K562 (cell line): Measurements from ENCODE around the gene NRXN2. TPM values are rescaled to one million over a fixed set of nuclear protein-coding genes. Genes with fewer than 3 reads are reported as not detected.

ENCODE experiments used
- ATAC-seq: fragments of 200-7000 bp; cut with Tn5 transposase; 3 replicates; pipeline ENCODE4 v1.9.1; 2020; ENCODE audit warnings: moderate library complexity
- BruUV-seq: library from RNA; stranded (reverse); fragments of 400-500 nt; replicated peaks from 2 replicates; lab custom pipeline; 2021; lab: Mats Ljungman, UMichigan
- CTCF ChIA-PET: fragments of 300-600 bp; formaldehyde crosslinking; extraction: SDS; loops from one replicate; lab custom pipeline; 2021; ENCODE audit warnings: low intra/inter-chr PET ratio; lab: Yijun Ruan, JAX
- POLR2A ChIA-PET: fragments of 300-600, 350-650 bp; sonication (Branson Sonifier 250); formaldehyde crosslinking; extraction: SDS; loops from one replicate; lab custom pipeline; 2021; ENCODE audit warnings: antibody characterized with exemption, inconsistent platforms; lab: Yijun Ruan, JAX
- DNase-seq, 4 experiments: peaks; one replicate each; pipeline versions ENCODE4 v3.0.0 to v3.0.0-alpha.2; 2011 to 2018; ENCODE audit warnings: low spot score in 3 of 4, mixed read lengths in 3 of 4; ENCODE audit errors: extremely low read depth in 1 of 4
- FAIRE-seq: peaks from 2 replicates; lab custom pipeline; 2011; peaks lifted over from hg19 to GRCh38; lab: Jason Lieb, UNC
- H2AFZ ChIP-seq: 2 replicates; pipeline ENCODE4 v1.6.0; 2011; ENCODE audit warnings: low read depth, low read length, control low read depth, inconsistent platforms
- H3K27ac ChIP-seq: fragments of 200-600 bp; 3 replicates; pipeline ENCODE4 v1.8.0; 2011; ENCODE audit warnings: low read depth, mild to moderate bottlenecking, control low read depth, inconsistent platforms, low read length, moderate library complexity, mixed read lengths; ENCODE audit errors: extremely low read depth
- H3K27me3 ChIP-seq, 2 experiments: fragments of 300-600 bp in 1 of 2; 2 replicates in 1 of 2; 3 replicates in 1 of 2; pipeline versions ENCODE4 v1.6.0 to v1.8.0; 2011; ENCODE audit warnings: inconsistent platforms in 2 of 2, low read length in 2 of 2, mild to moderate bottlenecking in 1 of 2, mixed read lengths in 1 of 2, moderate library complexity in 1 of 2; ENCODE audit not compliant: control insufficient read depth in 2 of 2, insufficient read depth in 2 of 2
- H3K36me3 ChIP-seq: fragments of 300-600 bp; 3 replicates; pipeline ENCODE4 v1.8.0; 2011; ENCODE audit warnings: mild to moderate bottlenecking, low read length, inconsistent platforms; ENCODE audit not compliant: control insufficient read depth, insufficient read depth
- H3K4me1 ChIP-seq, 2 experiments: fragments of 200-600 bp in 1 of 2; replicated peaks in 1 of 2; 2 replicates in 1 of 2; 3 replicates in 1 of 2; pipeline versions ENCODE4 v1.5.1 to v1.8.0; 2011; ENCODE audit warnings: inconsistent platforms in 2 of 2, low read length in 2 of 2, mild to moderate bottlenecking in 1 of 2, mixed read lengths in 1 of 2, moderate library complexity in 1 of 2; ENCODE audit not compliant: control insufficient read depth in 2 of 2, insufficient read depth in 2 of 2
- H3K4me2 ChIP-seq: 2 replicates; pipeline ENCODE4 v1.6.1; 2011; ENCODE audit warnings: low read length, control low read depth, inconsistent platforms, mixed read lengths; ENCODE audit not compliant: insufficient read depth
- H3K4me3 ChIP-seq: fragments of 200-600 bp; sonication (generic), shearing (Covaris generic); 2 replicates; pipeline ENCODE4 v1.5.1; 2016; ENCODE audit warnings: control low read depth, inconsistent platforms
- H3K79me2 ChIP-seq: fragments of 200-600 bp; 3 replicates; pipeline ENCODE4 v1.8.0; 2011; ENCODE audit warnings: low read length, inconsistent platforms; ENCODE audit not compliant: control insufficient read depth, insufficient read depth
- H3K9ac ChIP-seq, 2 experiments: 2 replicates each; pipeline versions ENCODE4 v1.6.0 to v1.6.1; 2011; ENCODE audit warnings: low read depth in 2 of 2, low read length in 2 of 2, control low read depth in 1 of 2, inconsistent platforms in 1 of 2, mild to moderate bottlenecking in 1 of 2, mixed read lengths in 1 of 2; ENCODE audit not compliant: insufficient read depth in 1 of 2
- H3K9me1 ChIP-seq: one replicate; pipeline ENCODE4 v1.6.0; 2011; ENCODE audit warnings: inconsistent platforms, mild to moderate bottlenecking, low read length, moderate library complexity; ENCODE audit not compliant: control insufficient read depth, insufficient read depth
- H3K9me3 ChIP-seq: replicated peaks from 2 replicates; pipeline ENCODE4 v1.5.1; 2011; ENCODE audit warnings: low read depth, low read length, inconsistent platforms; ENCODE audit not compliant: control insufficient read depth, insufficient read depth
- H4K20me1 ChIP-seq: replicated peaks from 2 replicates; pipeline ENCODE4 v1.6.1; 2011; ENCODE audit warnings: low read length, inconsistent platforms, mixed read lengths; ENCODE audit not compliant: control insufficient read depth, insufficient read depth
- HIVEP1 ChIP-seq: fragments of 250-450 bp; sonication (Bioruptor Pico); IDR thresholded peaks from 2 replicates; pipeline ENCODE4 v1.4.0; 2020; ENCODE audit warnings: mild to moderate bottlenecking
- MCM3 ChIP-seq: fragments of 450-650 bp; IDR thresholded peaks from 2 replicates; pipeline ENCODE4 v1.6.1; 2016
- NFATC3 ChIP-seq: fragments of 450-650 bp; IDR thresholded peaks from 2 replicates; pipeline ENCODE4 v1.6.1; 2017; ENCODE audit warnings: mild to moderate bottlenecking
- NONO ChIP-seq, 2 experiments: fragments of 200-400 bp in 1 of 2; fragments of 450-650 bp in 1 of 2; formaldehyde crosslinking in 1 of 2; IDR thresholded peaks; 2 replicates each; pipeline ENCODE4 v1.6.1; 2017; ENCODE audit warnings: low read depth in 2 of 2, mild to moderate bottlenecking in 2 of 2, moderate library complexity in 2 of 2, low read length in 1 of 2
- RBM39 ChIP-seq: fragments of 200-400 bp; formaldehyde crosslinking; optimal IDR thresholded peaks from 2 replicates; pipeline ENCODE3; 2018; ENCODE audit warnings: low read depth, low read length
- SAFB ChIP-seq: fragments of 200-400 bp; formaldehyde crosslinking; IDR thresholded peaks from 2 replicates; pipeline ENCODE4 v1.6.1; 2017; ENCODE audit warnings: low read depth, low read length, borderline replicate concordance
- SRSF1 ChIP-seq: fragments of 200-400 bp; formaldehyde crosslinking; IDR thresholded peaks from 2 replicates; pipeline ENCODE4 v1.6.1; 2017; ENCODE audit warnings: mild to moderate bottlenecking, low read depth, low read length, moderate library complexity
- TRIM24 ChIP-seq, 2 experiments: fragments of 450-650 bp; IDR thresholded peaks; 2 replicates each; pipeline ENCODE4 v1.6.1; 2016
- ZNF511 ChIP-seq: sonication (generic); formaldehyde crosslinking; IDR thresholded peaks from 2 replicates; pipeline ENCODE4 v1.8.0; 2022; ENCODE audit warnings: mild to moderate bottlenecking, missing genetic modification reagents
- ZNF785 ChIP-seq: fragments of 250-450 bp; sonication (Bioruptor Pico); IDR thresholded peaks from 2 replicates; pipeline ENCODE4 v1.4.0; 2020; ENCODE audit warnings: mild to moderate bottlenecking
- WGBS: fragments of 100-300 bp; shearing (Covaris generic); methylation state at CpG from one replicate; pipeline ENCODE4 v1.1.6; 2016; ENCODE audit warnings: low coverage, mixed read lengths; ENCODE audit not compliant: insufficient coverage; ENCODE audit errors: missing lambda C conversion rate; 5-methylcytosine and 5-hydroxymethylcytosine counted together
- in situ Hi-C: fragments of 300-500 bp; cut with MboI; formaldehyde crosslinking; loops from 4 replicates; pipeline ENCODE4 v1.15.0; 2018; ENCODE audit warnings: inconsistent platforms, mixed read lengths
- intact Hi-C: fragments of 100-400 bp; cut with micrococcal nuclease; formaldehyde crosslinking; loops from 2 replicates; pipeline ENCODE4 v1.14.2; 2022
- polyA plus RNA-seq, 8 experiments: library from polyadenylated mRNA; depleted of rRNA in 4 of 8; stranded (reverse) in 5 of 8; unstranded in 3 of 8; fragments of >200 nt; fragmentation: Nextera tagmentation in 2 of 8; fragmentation: Illumina TruSeq in 1 of 8; extraction: Ambion mirVana in 2 of 8; extraction: Trizol in 1 of 8; gene quantifications; 2 replicates each; pipeline versions ENCODE4 v1.2.1 to v1.2.3, GENCODE V29; 2011 to 2014; ENCODE audit warnings: inconsistent platforms in 1 of 8, missing spikeins in 1 of 8
- total RNA-seq, 7 experiments: library from RNA; depleted of rRNA in 6 of 7; stranded (reverse); fragments of >200 nt in 6 of 7; fragmentation: Illumina TruSeq in 2 of 7; extraction: Trizol in 2 of 7; gene quantifications; 2 replicates each; pipeline versions ENCODE4 v1.2.1 to v1.2.3, GENCODE V29; 2011 to 2021; ENCODE audit warnings: low replicate concordance in 1 of 7

NRXN2 gene
- total and polyA plus RNA-seq, 9 of the 15 experiments (the other 6 are each of a cell fraction or from before 2014, with no cell fraction given) = 0.07 to 0.47 (median 0.15) TPM; not detected in 4

- DNase-seq = no peak
- H3K79me2 ChIP-seq = no peaks in the 10 kb centered on the region
- ChIA-PET POLR2A (interaction anchor here (0.6 to 1.7 kb wide), 4 partner anchors 14 to 587 kb away, joined by 3 to 8 read pairs (median 3); no protein-coding TSS in a partner anchor), CTCF (no interaction called here)
- TF ChIP-seq TRIM24 (IDR thresholded peaks at IDR 0.05) = no peak
- no peak for TF ChIP-seq ZNF511 (CRISPR knock-in tag)
- TF ChIP-seq NFATC3 = no peak
- no peak for TF ChIP-seq HIVEP1 (CRISPR knock-in tag)
- no peak for TF ChIP-seq MCM3
- no peak for TF ChIP-seq ZNF785 (CRISPR knock-in tag)
- no peak for TF ChIP-seq SRSF1
- no peak for TF ChIP-seq RBM39
- TF ChIP-seq NONO (IDR thresholded peaks at IDR 0.05; ENCODE audit: low read depth in 2 of 2, low read length in 1 of 2) = no peak
- TF ChIP-seq SAFB = no peak
- FAIRE-seq = no peak
- no TSS peak for BruUV-seq
- H3K27ac ChIP-seq = no peak overlapping the region
- WGBS = 0% methylated on average over 4 of the region's 4 CpGs
- no peak overlapping the region for H3K4me2 ChIP-seq
- H3K9ac ChIP-seq = no peak overlapping the region
- ATAC-seq = no peak
- H3K9me1 ChIP-seq = no peaks in the 10 kb centered on the region
- peaks cover 6 to 12% of the 10 kb centered on the region in 2 experiments; a peak in 4 of 5 replicates for H3K4me1 ChIP-seq
- peaks cover 5% of the 10 kb centered on the region for H4K20me1 ChIP-seq
- no peak overlapping the region for H3K4me3 ChIP-seq
- H3K27me3 ChIP-seq = peaks cover 11 to 61% of the 10 kb centered on the region in 2 experiments
- H2AFZ ChIP-seq = no peak overlapping the region
- no peaks in the 10 kb centered on the region for H3K36me3 ChIP-seq
- in situ Hi-C loops = no loop called here
- intact Hi-C loops = loop anchor here (2.0 kb wide), 1 partner anchor 17 kb away; no protein-coding TSS in a partner anchor
- no peaks in the 10 kb centered on the region for H3K9me3 ChIP-seq
Measured at GRCh38 chr11:64631675-64632074, 91.3 kb downstream of the NRXN2 start.
